A549 (cell line): ENCODE measurements around the gene CHRNA10.
"Not testable (repeated sequence)": the region's sequence is repeated elsewhere in the genome, so short reads cannot be mapped to it uniquely, and the experiment has no call there.

Source experiments
- ATOH8 ChIP-seq: fragments of 250-450 bp; sonication (Bioruptor Pico); IDR thresholded peaks from 2 replicates; pipeline ENCODE4 v1.5.0; 2020; ENCODE audit warnings: low read depth, mild to moderate bottlenecking, moderate library complexity
- CHD2 ChIP-seq: fragments of 150-350 bp; IDR thresholded peaks from 2 replicates; pipeline ENCODE4 v1.6.1; 2014; ENCODE audit warnings: low read length; ENCODE audit not compliant: partially characterized antibody
- CTCF ChIP-seq: fragments of >200 bp; sonication (Bioruptor Twin); formaldehyde crosslinking; IDR thresholded peaks from 3 replicates; pipeline ENCODE4 v1.5.1; 2016
- ESRRA ChIP-seq: fragments of 150-350 bp; IDR thresholded peaks from 2 replicates; pipeline ENCODE4 v1.6.1; 2014; ENCODE audit warnings: mild to moderate bottlenecking, low read length, borderline replicate concordance
- HDAC2 ChIP-seq: fragments of 200-600 bp; sonication (generic); IDR thresholded peaks from 2 replicates; pipeline ENCODE4 v1.6.1; 2016
- HES2 ChIP-seq: fragments of >200 bp; sonication (Bioruptor Twin); formaldehyde crosslinking; IDR thresholded peaks from 2 replicates; pipeline ENCODE4 v1.6.1; 2016
- HMGXB4 ChIP-seq: fragments of 250-450 bp; sonication (Bioruptor Pico); IDR thresholded peaks from 2 replicates; pipeline ENCODE4 v1.5.0; 2021; ENCODE audit warnings: mild to moderate bottlenecking, moderate library complexity, borderline replicate concordance
- KDM1A ChIP-seq: fragments of 200-600 bp; sonication (generic); IDR thresholded peaks from 2 replicates; pipeline ENCODE4 v1.6.1; 2016; ENCODE audit warnings: low read depth, mild to moderate bottlenecking
- POLR2A ChIP-seq: IDR thresholded peaks from 2 replicates; pipeline ENCODE4 v1.6.1; 2012; ENCODE audit warnings: mild to moderate bottlenecking, low read length
- REST ChIP-seq: fragments of 200-600 bp; sonication (generic); IDR thresholded peaks from 2 replicates; pipeline ENCODE4 v1.6.1; 2016; ENCODE audit warnings: antibody characterized with exemption, mild to moderate bottlenecking, moderate library complexity
- USF2 ChIP-seq: fragments of 450-650 bp; IDR thresholded peaks from 2 replicates; pipeline ENCODE4 v1.6.1; 2014; ENCODE audit warnings: antibody characterized with exemption
- ZFP36 ChIP-seq: fragments of 450-650 bp; IDR thresholded peaks from 2 replicates; pipeline ENCODE4 v1.6.1; 2014; ENCODE audit warnings: borderline replicate concordance; ENCODE audit not compliant: partially characterized antibody

GRCh38 chr11:3648843-3649242 is 22.3 kb downstream of the CHRNA10 start:
- TF ChIP-seq ZFP36; HDAC2; CTCF; USF2; ATOH8 (CRISPR knock-in tag); ESRRA; POLR2A; KDM1A; HMGXB4 (CRISPR knock-in tag); CHD2; HES2; REST: not testable (repeated sequence)
